SK-MEL-5 (cell line): ENCODE data around the gene NSG2. TPM values are rescaled to one million over a fixed set of nuclear protein-coding genes. Genes with fewer than 3 reads are reported as not detected.
"Not testable (repeated sequence)": the region's sequence is repeated elsewhere in the genome, so short reads cannot be mapped to it uniquely, and the experiment has no call there.

Experiments used
- DNase-seq: peaks from one replicate; pipeline ENCODE4 v3.0.0-alpha.2; 2016; ENCODE audit warnings: low read depth, low spot score
- in situ Hi-C: cut with HindIII; loops from 2 replicates; pipeline ENCODE4 v1.10.0; 2016; ENCODE audit warnings: low sequenced_read_pairs, high pct_unique_total_duplicates, low pct_unique_long_range_greater_than_20kb
- total RNA-seq: library from RNA; depleted of rRNA; stranded (reverse); fragments of >200 nt; shearing (Covaris generic); gene quantifications from 2 replicates; pipeline ENCODE4 v1.2.3, GENCODE V29; 2014

Gene NSG2
- total RNA-seq, 1 experiment from 2014 or later: not detected

GRCh38 chr5:174120401-174121005 lies 75.0 kb downstream of the NSG2 start:
- no peak for DNase-seq
- in situ Hi-C loops: no loop called here

- no peak for DNase-seq
- in situ Hi-C loops: no loop called here
Measured at GRCh38 chr5:174134545-174134944, 89.0 kb downstream of the NSG2 start.

DNA sequence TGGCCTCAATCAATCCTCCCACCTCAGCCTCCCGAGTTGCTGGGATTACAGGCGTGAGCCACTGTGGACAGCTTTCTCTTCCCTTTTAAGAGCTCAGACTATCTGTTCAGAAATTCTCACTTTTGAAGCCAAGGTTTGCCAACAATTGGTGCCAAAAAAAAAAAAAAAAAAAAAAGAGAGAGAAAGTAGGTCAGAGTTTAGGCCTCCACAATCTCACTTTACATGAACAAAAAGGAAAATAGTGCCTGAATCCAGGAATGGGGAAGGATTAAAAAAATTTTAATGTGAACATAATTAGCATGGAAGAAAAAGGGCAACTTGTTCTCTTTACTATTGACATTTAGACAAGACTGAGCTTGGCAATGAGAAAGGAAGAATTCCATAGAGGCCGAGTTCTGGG lies 94.1 kb downstream of the NSG2 start:
- in situ Hi-C loops: no loop called here

GRCh38 chr5:174140452-174141020 lies 95.0 kb downstream of the NSG2 start:
- in situ Hi-C loops: no loop called here
- DNase-seq: no peak

More for the DNA sequence above, 94.1 kb downstream of the NSG2 start:
- no peak for DNase-seq

- in situ Hi-C loops: no loop called here
- no peak for DNase-seq
Measured at GRCh38 chr5:174141398-174141797, 95.9 kb downstream of the NSG2 start.

DNA sequence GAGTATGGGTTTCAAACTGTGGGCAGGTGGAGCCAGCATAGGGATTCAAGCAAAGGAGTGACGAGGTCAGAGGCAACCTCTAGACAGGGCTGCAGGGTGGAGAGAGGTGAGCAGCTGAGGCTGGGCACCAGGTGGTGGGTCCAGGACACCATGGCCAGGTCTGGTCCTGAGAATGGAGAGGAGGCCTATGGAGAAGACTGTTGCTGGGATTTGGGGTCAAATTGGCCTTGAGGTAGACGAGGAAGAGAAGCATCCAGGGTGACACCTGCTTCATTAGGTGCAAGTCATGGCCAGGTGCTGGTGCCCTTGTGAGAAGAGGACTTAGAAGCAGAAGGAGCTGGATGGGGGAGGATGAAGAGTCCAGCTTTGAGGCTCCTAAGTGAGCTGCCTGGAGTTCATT lies 99.6 kb downstream of the NSG2 start:
- in situ Hi-C loops: no loop called here
- DNase-seq: no peak

DNA sequence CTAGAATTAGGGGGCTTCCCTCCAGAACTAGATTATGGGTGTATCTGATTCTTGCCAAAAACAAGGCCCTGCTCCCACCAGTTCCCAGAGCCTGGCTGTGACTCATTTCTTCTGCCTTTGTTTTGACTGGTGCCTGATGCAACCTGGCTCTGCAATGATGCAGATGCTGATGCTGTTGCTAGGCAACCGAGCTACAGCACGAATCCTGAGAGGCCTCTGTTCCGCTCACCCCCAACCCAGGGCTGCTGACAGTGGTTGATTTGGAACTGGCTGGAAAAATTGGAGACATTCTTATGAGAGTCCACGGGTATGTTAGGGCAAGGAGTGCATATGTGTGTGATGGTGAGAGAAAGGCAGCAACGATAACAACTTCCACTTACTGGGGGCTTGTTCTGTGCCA lies 100.3 kb downstream of the NSG2 start:
- in situ Hi-C loops: no loop called here
- no peak for DNase-seq

DNA sequence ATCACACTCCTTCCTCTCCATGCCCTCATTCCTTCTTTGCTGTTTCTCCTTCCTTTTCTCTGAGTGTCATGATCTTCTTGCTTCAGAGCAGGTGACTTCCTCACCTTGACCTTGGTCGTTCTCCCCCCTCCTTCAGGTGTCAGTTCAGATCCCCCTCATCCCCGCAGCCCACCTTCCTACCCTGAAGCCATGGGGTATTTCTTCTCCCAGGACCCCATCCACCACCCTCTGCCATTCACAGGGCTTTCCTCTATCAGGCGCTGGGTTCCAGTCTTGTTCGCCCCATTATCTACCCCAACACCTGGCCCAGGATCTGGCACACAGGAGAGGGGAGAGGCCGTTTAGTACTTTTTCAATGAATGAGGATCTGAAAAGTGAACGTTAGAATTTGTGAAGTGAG lies 101.0 kb downstream of the NSG2 start:
- in situ Hi-C loops: no loop called here
- no peak for DNase-seq

DNA sequence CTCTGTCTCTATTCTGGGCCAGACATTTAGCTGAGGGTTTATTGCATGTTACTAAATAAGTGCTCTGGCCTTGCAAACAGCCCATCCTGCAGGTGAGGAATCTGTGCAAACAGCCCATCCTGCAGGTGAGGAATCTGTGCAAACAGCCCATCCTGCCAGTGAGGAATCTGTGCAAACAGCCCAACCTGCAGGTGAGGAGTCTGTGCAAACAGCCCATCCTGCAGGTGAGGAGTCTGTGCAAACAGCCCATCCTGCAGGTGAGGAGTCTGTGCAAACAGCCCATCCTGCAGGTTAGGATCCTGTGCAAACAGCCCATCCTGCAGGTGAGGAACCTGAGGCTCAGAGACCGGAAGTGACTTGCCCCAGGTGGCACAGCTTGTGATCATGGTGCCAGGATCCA lies 101.5 kb downstream of the NSG2 start:
- DNase-seq, in situ Hi-C loops: not testable (repeated sequence)

DNA sequence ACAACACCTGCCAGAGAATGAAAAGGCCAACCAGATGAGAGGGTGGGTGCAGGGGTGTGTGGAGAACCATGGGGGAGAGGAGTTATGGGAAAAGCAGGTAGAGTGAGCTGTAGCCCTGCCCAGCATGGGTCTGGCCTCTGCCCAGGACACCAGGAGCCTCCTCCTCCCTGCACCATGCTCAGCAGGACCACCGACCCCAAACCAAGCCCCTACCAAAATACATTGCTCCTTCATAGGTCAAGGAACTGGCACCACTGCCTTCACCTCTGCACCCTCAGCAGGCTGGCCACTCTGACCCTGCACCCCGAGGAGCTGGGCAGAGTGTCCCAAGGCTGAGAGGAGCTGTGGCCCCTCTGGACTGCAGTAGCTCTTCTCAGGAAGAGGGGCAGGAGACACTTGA lies 102.0 kb downstream of the NSG2 start:
- no peak for DNase-seq
- in situ Hi-C loops: no loop called here

GRCh38 chr5:174148721-174149120 lies 103.2 kb downstream of the NSG2 start:
- DNase-seq: no peak
- in situ Hi-C loops: no loop called here

- in situ Hi-C loops: no loop called here
- no peak for DNase-seq
Measured at GRCh38 chr5:174149426-174149825, 103.9 kb downstream of the NSG2 start.

DNA sequence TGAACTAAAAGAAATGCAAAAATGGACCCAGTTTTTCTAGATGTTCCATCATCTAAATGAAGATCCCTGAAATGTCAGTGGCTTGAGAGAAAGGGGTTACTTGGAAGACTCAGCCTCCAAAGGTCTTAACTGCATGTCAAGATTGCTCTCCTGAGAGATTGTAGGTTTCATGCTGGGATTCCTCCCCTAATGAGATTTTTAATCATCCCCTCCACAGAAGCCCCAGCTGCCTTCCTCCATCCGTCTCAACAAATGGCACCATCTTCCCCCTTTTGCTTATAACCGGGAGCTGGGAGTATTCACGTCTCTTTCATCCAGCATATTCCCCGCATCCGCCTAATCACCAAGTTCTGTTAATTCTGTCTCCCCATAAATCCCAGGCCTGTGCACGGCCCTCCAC lies 104.5 kb downstream of the NSG2 start:
- in situ Hi-C loops: no loop called here
- no peak for DNase-seq

GRCh38 chr5:174151599-174152181 lies 106.2 kb downstream of the NSG2 start:
- DNase-seq: no peak

DNA sequence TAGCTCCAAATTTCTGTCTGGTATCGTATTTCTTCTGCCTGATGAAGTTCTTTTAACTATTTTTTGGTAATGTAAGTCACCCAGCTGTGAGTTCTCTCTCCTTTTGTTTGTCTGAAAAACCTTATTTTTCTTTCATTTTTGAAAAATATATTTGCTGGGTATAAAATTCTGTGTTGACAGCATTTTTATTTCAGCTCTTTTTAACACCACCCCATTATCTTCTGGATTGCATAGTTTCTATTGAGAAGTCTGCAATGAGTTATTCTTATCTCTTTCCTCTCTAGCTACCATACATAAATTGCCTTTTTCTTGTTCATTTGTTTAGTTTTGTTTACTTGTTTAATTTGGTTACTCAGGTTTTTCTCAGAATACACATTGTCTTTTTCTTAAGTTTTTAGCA lies 109.1 kb downstream of the NSG2 start:
- no peak for DNase-seq
- in situ Hi-C loops: no loop called here

More at GRCh38 chr5:174151599-174152181, 106.2 kb downstream of the NSG2 start:
- in situ Hi-C loops: no loop called here

DNA sequence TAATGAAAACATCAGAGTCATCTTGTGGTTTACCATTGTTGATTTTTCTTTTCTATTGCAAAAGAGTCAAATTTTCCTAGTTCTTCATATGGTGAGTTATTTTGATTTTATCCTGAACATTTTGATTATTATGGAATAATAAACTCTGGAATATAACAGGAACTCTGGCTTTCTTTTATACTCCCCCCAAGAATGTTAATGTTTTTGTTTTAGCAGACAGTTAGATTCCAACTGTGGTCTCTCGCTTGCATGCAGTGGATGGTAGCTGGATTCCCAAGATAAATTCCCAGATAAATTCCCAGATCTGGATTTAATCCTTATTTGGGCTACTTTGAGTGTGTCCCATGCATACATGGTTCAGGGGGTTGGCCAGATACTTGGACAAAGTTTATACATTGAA lies 109.8 kb downstream of the NSG2 start:
- in situ Hi-C loops: no loop called here
- DNase-seq: no peak

DNA sequence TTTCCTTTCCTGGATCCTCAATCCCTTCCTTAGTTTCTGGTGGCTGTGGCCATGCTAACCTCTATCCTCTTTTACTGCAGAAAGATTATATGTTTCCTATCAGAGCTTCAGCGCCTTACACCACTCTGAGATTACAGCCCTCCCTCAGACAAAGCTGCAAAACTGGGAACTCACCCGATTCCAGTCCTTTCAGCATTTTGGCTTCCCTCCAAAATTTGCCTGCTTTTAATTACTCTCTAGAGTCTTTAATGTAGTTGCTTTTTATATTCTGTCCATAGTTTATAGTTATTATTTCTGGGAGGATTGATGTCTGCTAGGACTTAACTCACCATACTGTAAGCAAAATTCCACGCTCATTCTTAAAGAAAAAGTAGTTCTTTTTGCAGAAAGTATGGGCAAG lies 110.2 kb downstream of the NSG2 start:
- DNase-seq: no peak
- in situ Hi-C loops: no loop called here

GRCh38 chr5:174157048-174157447 lies 111.5 kb downstream of the NSG2 start:
- in situ Hi-C loops: no loop called here
- DNase-seq: no peak
